ENCODE results near the gene RERE.

DNA sequence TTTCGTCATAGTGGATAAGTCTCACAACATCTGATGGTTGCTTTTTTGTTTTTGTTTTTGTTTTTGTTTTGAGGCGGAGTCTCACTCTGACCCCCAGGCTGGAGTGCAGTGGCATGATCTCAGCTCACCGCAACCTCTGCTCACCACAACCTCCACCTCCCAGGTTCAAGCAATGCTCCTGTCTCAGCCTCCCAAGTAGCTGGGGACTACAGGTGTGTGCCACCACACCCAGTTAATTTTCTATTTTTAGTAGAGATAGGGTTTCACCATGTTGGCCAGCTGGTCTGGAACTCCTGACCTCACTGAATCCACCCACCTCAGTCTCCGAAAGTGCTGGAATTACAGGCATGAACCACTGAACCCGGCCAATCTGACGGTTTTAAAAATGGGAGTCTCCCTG, 109.2 kb downstream of the RERE start:
- TF ChIP-seq, protein P1, sequence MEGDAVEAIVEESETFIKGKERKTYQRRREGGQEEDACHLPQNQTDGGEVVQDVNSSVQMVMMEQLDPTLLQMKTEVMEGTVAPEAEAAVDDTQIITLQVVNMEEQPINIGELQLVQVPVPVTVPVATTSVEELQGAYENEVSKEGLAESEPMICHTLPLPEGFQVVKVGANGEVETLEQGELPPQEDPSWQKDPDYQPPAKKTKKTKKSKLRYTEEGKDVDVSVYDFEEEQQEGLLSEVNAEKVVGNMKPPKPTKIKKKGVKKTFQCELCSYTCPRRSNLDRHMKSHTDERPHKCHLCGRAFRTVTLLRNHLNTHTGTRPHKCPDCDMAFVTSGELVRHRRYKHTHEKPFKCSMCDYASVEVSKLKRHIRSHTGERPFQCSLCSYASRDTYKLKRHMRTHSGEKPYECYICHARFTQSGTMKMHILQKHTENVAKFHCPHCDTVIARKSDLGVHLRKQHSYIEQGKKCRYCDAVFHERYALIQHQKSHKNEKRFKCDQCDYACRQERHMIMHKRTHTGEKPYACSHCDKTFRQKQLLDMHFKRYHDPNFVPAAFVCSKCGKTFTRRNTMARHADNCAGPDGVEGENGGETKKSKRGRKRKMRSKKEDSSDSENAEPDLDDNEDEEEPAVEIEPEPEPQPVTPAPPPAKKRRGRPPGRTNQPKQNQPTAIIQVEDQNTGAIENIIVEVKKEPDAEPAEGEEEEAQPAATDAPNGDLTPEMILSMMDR (conservative IDR thresholded peaks at IDR 0.05): no peak
- TF ChIP-seq ZFX (IDR thresholded peaks at IDR 0.05): no peak

All from C4-2B (cell line).